HG03139 (cell line): ENCODE measurements around the gene FARS2.
"Not testable (repeated sequence)": the region's sequence is repeated elsewhere in the genome, so short reads cannot be mapped to it uniquely, and the experiment has no call there.

Experiments used
- ATAC-seq: cut with Tn5 transposase; IDR thresholded peaks from one replicate; pipeline ENCODE4 v1.9.1; 2021; ENCODE audit not compliant: unreplicated experiment

Gene FARS2

GRCh38 chr6:5564746-5565145, 303.4 kb downstream of the FARS2 start:
- not testable (repeated sequence) for ATAC-seq

GRCh38 chr6:5565971-5566370, 304.7 kb downstream of the FARS2 start:
- ATAC-seq: no peak

- no peak for ATAC-seq
Observed at GRCh38 chr6:5566718-5567117, 305.4 kb downstream of the FARS2 start.

- no peak for ATAC-seq
Observed at GRCh38 chr6:5567352-5567751, 306.0 kb downstream of the FARS2 start.

GRCh38 chr6:5567890-5568289, 306.6 kb downstream of the FARS2 start:
- no peak for ATAC-seq

GRCh38 chr6:5569491-5569890, 308.2 kb downstream of the FARS2 start:
- ATAC-seq: no peak

- no peak for ATAC-seq
Observed at GRCh38 chr6:5570641-5571040, 309.3 kb downstream of the FARS2 start.

GRCh38 chr6:5580736-5581581, 319.6 kb downstream of the FARS2 start:
- no peak for ATAC-seq

- ATAC-seq: no peak
Observed at GRCh38 chr6:5582762-5583161, 321.4 kb downstream of the FARS2 start.

GRCh38 chr6:5583528-5583927, 322.2 kb downstream of the FARS2 start:
- no peak for ATAC-seq

- no peak for ATAC-seq
Observed at GRCh38 chr6:5584078-5584482, 322.8 kb downstream of the FARS2 start.

GRCh38 chr6:5587648-5588047, 326.3 kb downstream of the FARS2 start:
- no peak for ATAC-seq

- ATAC-seq: no peak
Observed at GRCh38 chr6:5589422-5590141, 328.3 kb downstream of the FARS2 start.

GRCh38 chr6:5590187-5590586, 328.9 kb downstream of the FARS2 start:
- ATAC-seq: no peak

- ATAC-seq: no peak
Observed at GRCh38 chr6:5592886-5593519, 331.7 kb downstream of the FARS2 start.

- ATAC-seq: no peak
Observed at GRCh38 chr6:5595184-5595583, 333.9 kb downstream of the FARS2 start.

GRCh38 chr6:5597413-5597812, 336.1 kb downstream of the FARS2 start:
- no peak for ATAC-seq

- no peak for ATAC-seq
Observed at GRCh38 chr6:5598123-5598522, 336.8 kb downstream of the FARS2 start.

- no peak for ATAC-seq
Observed at GRCh38 chr6:5599127-5599526, 337.8 kb downstream of the FARS2 start.

- ATAC-seq: no peak
Observed at GRCh38 chr6:5605937-5606336, 344.6 kb downstream of the FARS2 start.

GRCh38 chr6:5606546-5606945, 345.2 kb downstream of the FARS2 start:
- no peak for ATAC-seq

GRCh38 chr6:5610640-5611039, 349.3 kb downstream of the FARS2 start:
- ATAC-seq: no peak
